Thyroid gland (tissue), 4 donors: ENCODE data around the gene TANC1.

Experiments
- CTCF ChIP-seq, 6 experiments: fragments of 200-600 bp in 3 of 6; fragments of 450-650 bp in 3 of 6; sonication (generic) in 3 of 6; IDR thresholded peaks; one replicate each; pipeline ENCODE4 v1.5.1; 2016 to 2019; ENCODE audit warnings: antibody characterized with exemption in 6 of 6, mild to moderate bottlenecking in 2 of 6, inconsistent platforms in 1 of 6, moderate library complexity in 1 of 6
- POLR2A ChIP-seq, 2 donors: fragments of 450-650 bp; IDR thresholded peaks; one replicate each; pipeline ENCODE4 v1.6.1; 2017; ENCODE audit warnings: antibody characterized with exemption in 2 of 2, mild to moderate bottlenecking in 2 of 2, moderate library complexity in 1 of 2

DNA sequence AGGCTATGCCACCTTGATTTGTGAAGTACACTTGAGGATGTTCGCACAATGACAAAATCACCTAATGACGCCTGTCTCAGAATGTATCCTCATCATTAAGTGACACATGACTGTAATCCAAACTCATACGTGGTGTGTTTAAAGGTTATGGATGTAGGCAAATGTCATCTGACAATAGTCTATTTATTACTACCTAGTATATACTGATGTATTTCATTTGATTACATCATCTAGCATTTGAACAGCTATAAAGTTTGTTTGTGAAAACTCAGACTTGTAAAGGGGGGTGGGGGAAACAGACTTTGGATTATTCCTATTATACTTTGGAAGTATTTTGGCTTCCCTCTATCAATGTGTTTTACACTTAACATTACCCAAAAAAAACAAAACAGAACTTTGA is 129.9 kb downstream of the TANC1 start:
- TF ChIP-seq CTCF (IDR thresholded peaks at IDR 0.05) (no peak), POLR2A (IDR thresholded peaks at IDR 0.05) (no peak)
